Measurements from ENCODE around the gene BCL7A. TPM values are rescaled to one million over a fixed set of nuclear protein-coding genes. Genes with fewer than 3 reads are reported as not detected.
"Not testable (repeated sequence)": the region's sequence is repeated elsewhere in the genome, so short reads cannot be mapped to it uniquely, and the experiment has no call there.

BCL7A gene
- total RNA-seq, 1 experiment from 2014 or later, result 14.4 TPM

GRCh38 chr12:122029620-122030423 is 8.1 kb downstream of the BCL7A start:
- no peaks in the 10 kb centered on the region for H3K36me3 ChIP-seq
- no peak for DNase-seq
- H3K9me3 ChIP-seq (replicated peaks), result no peaks in the 10 kb centered on the region
- H3K27ac ChIP-seq, result no peak overlapping the region
- H3K27me3 ChIP-seq, result no peaks in the 10 kb centered on the region
- no peak overlapping the region for H3K4me3 ChIP-seq
- peaks cover 10% of the 10 kb centered on the region; the same call in 1 of the 2 replicates for H3K4me1 ChIP-seq

GRCh38 chr12:122030424-122031035 is 8.8 kb downstream of the BCL7A start:
- Histone ChIP-seq H3K4me3 (no peak overlapping the region), H3K27me3 (no peaks in the 10 kb centered on the region)
- no peak for DNase-seq

DNA sequence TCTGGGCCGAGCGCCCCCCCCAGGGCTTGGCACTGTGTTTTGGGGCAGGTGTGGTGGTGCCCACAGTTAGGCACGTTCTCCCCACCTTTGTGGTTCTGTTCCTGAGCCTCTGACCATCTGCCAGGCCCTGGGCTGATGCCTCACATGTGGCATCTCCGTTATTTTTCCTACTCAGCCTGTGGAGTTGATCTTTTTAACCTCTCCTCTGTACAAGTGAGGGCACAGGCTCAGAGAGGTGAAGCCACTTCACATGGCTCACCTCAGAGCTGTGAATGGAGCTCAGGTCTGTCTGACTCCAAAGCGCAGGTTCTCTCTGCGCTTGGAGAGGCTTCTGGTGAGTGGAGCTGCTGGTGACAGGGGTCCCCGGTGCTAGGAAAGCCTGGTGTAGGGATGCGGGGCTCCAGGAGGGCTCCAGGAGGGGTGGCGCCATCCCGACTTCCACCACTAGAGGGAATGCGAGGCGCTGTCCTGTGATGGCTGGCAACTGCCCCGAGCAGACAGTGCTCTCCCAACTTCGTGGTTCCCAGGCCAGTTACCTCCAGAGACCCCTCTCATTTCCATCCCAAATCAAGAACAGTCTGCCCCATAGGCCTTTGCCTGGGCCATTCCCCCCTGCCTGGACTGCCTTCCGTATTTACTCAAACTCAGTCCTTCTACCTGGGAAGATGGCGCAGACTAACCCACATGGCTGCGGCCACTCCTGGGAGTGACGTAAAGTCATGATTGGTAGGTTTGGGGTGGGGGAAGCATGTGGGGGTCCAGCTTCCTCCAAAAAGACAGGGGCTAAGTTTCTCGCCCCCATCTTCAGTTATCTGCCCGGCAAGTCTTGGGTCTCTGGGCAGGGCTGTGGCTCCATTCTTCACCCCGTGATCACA is 9.9 kb downstream of the BCL7A start:
- H3K9me3 ChIP-seq (replicated peaks), result no peaks in the 10 kb centered on the region
- no peaks in the 10 kb centered on the region for H3K36me3 ChIP-seq
- H3K27ac ChIP-seq, result no peak overlapping the region
- H3K4me1 ChIP-seq, result peaks cover 10% of the 10 kb centered on the region; the same call in 1 of the 2 replicates
- peak; percentile 32 to 57 for DNase-seq
- H3K4me3 ChIP-seq, result no peak overlapping the region
- H3K27me3 ChIP-seq, result no peaks in the 10 kb centered on the region

More at GRCh38 chr12:122030424-122031035, 8.8 kb downstream of the BCL7A start:
- Histone ChIP-seq H3K27ac (no peak overlapping the region), H3K4me1 (peaks cover 10% of the 10 kb centered on the region; the same call in 1 of the 2 replicates), H3K36me3 (no peaks in the 10 kb centered on the region), H3K9me3 (replicated peaks) (no peaks in the 10 kb centered on the region)

- Histone ChIP-seq H3K36me3 (no peaks in the 10 kb centered on the region), H3K4me1 (peaks cover 10% of the 10 kb centered on the region; the same call in 1 of the 2 replicates), H3K27me3 (no peaks in the 10 kb centered on the region), H3K27ac (no peak overlapping the region), H3K9me3 (replicated peaks) (no peaks in the 10 kb centered on the region), H3K4me3 (no peak overlapping the region)
- DNase-seq, result no peak
These were observed 10.9 kb downstream of the BCL7A start for GRCh38 chr12:122032580-122032979.

DNA sequence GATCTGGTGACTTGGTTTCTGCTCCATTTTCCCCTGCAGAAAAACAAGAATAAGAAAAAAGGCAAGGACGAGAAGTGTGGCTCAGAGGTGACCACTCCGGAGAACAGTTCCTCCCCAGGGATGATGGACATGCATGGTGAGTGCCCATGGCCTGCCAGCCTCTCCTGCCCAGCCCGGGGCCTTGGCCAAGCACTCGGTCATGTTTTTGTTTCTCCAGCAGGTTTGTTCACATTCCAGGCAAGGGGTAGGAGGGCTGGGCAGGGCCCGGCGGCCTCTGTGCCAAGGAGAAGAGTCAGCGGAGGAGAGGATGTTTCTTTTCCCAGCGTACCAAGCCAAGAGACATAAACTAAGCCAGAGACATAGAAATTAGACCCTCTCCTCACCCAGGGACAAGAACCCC is 13.6 kb downstream of the BCL7A start:
- no peaks in the 10 kb centered on the region for H3K4me1 ChIP-seq
- no peaks in the 10 kb centered on the region for H3K27me3 ChIP-seq
- H3K9me3 ChIP-seq (replicated peaks), result no peaks in the 10 kb centered on the region
- H3K4me3 ChIP-seq, result no peak overlapping the region
- H3K27ac ChIP-seq, result no peak overlapping the region
- DNase-seq, result no peak
- H3K36me3 ChIP-seq, result no peaks in the 10 kb centered on the region

GRCh38 chr12:122036153-122036552 is 14.5 kb downstream of the BCL7A start:
- Histone ChIP-seq H3K4me1 (no peaks in the 10 kb centered on the region), H3K4me3 (no peak overlapping the region), H3K36me3 (no peaks in the 10 kb centered on the region), H3K27ac (no peak overlapping the region), H3K9me3 (replicated peaks) (no peaks in the 10 kb centered on the region), H3K27me3 (no peaks in the 10 kb centered on the region)
- DNase-seq, result no peak

DNA sequence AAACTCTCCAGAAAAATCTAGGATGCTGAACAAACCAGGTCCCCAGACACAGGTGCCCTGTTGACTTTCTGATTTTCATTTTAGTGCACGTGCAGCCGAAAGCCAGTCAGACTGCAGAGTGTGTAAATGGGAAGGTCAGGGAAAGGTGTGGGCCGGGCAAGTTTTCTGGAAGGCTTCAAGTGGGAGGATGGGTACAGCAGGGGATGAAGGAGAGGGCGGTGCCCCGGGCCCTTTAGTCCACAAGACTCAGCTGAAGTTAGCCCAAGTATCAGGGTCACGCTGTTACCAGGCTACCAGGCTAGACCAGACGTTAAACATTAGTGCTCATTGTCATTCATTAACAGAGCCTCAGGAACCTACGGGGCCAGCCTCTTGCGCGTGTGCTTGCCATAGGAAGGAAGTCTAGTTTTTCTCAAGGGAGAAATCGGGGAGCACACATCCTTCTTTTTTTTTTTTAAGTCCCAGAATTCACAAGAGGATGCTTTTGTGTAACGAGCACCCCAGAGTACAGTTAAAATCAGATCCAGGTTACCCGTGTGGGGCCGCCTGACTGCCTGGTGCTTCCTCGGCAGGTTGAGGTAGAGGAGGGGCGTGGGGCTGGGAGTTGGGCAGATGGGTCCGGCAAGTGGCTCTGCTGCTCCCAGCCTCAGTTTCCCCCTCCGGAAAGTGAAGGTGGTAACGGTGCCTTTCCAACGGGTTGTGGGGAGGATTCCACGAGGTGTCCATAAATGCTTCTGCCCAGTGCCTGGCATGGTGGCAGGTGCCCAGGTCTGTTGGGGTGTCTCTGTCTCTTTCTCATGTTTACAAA is 19.1 kb downstream of the BCL7A start:
- H3K9me3 ChIP-seq (replicated peaks), result no peaks in the 10 kb centered on the region
- H3K36me3 ChIP-seq, result peaks cover 12% of the 10 kb centered on the region
- no peak overlapping the region for H3K27ac ChIP-seq
- H3K4me1 ChIP-seq, result no peaks in the 10 kb centered on the region
- no peak for DNase-seq
- H3K4me3 ChIP-seq, result no peak overlapping the region
- H3K27me3 ChIP-seq, result no peaks in the 10 kb centered on the region

DNA sequence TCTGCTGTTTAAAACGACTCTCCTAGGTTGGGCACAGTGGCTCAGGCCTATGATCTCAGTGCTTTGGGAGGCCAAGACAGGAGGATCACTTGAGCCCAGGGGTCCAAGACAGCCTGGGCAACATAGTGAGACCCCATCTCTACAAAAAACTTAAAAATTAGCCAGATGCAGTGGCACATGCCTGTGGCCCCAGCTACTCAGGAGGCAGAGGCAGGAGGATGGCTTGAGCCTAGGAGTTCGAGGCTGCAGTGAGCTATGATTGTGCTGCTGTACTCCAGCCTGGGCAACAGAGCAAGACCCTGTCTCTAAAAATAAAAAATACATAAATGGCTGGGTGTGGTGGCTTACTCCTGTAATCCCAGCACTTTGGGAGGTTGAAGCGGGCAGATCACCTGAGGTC is 19.8 kb downstream of the BCL7A start:
- not testable (repeated sequence) for H3K27me3 ChIP-seq; DNase-seq; H3K9me3 ChIP-seq (replicated peaks); H3K4me3 ChIP-seq; H3K27ac ChIP-seq; H3K4me1 ChIP-seq
- H3K36me3 ChIP-seq, result peaks cover 12% of the 10 kb centered on the region

GRCh38 chr12:122042910-122043309 is 21.2 kb downstream of the BCL7A start:
- no peak for DNase-seq
- Histone ChIP-seq H3K9me3 (replicated peaks) (no peaks in the 10 kb centered on the region), H3K4me1 (no peaks in the 10 kb centered on the region), H3K36me3 (peaks cover 12% of the 10 kb centered on the region), H3K27ac (no peak overlapping the region), H3K27me3 (no peaks in the 10 kb centered on the region), H3K4me3 (no peak overlapping the region)

- H3K27me3 ChIP-seq, result no peaks in the 10 kb centered on the region
- H3K9me3 ChIP-seq (replicated peaks), result no peaks in the 10 kb centered on the region
- no peak overlapping the region for H3K27ac ChIP-seq
- no peak for DNase-seq
- H3K36me3 ChIP-seq, result peaks cover 12% of the 10 kb centered on the region
- H3K4me3 ChIP-seq, result no peak overlapping the region
- H3K4me1 ChIP-seq, result no peaks in the 10 kb centered on the region
These were observed 21.8 kb downstream of the BCL7A start for GRCh38 chr12:122043476-122043875.

DNA sequence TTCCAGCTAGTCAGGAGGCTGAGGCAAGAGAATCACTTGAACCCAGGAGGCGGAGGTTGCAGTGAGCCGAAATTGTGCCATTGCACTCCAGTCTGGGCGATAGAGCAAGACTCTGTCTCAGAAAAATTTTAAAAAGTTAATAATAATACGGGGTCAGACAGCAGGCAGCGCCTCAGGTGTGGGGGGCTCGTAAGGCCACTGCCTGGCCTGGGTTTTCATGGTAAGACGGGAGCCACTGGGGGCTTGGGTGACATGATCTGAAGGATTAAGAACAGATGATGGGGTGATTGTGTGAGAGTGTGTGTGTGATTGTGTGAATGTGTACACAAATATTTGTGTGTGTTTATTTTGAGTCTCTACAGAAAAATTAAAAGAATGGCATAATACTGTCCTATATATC is 23.6 kb downstream of the BCL7A start:
- Histone ChIP-seq H3K4me3 (no peak overlapping the region), H3K36me3 (peaks cover 12% of the 10 kb centered on the region)
- DNase-seq, result no peak

GRCh38 chr12:122046145-122046544 is 24.5 kb downstream of the BCL7A start:
- no peak overlapping the region for H3K27ac ChIP-seq
- DNase-seq, result no peak
- H3K36me3 ChIP-seq, result peaks cover 12% of the 10 kb centered on the region
- no peaks in the 10 kb centered on the region for H3K27me3 ChIP-seq
- H3K4me3 ChIP-seq, result no peak overlapping the region
- no peaks in the 10 kb centered on the region for H3K4me1 ChIP-seq
- no peaks in the 10 kb centered on the region for H3K9me3 ChIP-seq (replicated peaks)

More for the DNA sequence above, 23.6 kb downstream of the BCL7A start:
- H3K9me3 ChIP-seq (replicated peaks), result no peaks in the 10 kb centered on the region
- H3K27me3 ChIP-seq, result no peaks in the 10 kb centered on the region
- no peaks in the 10 kb centered on the region for H3K4me1 ChIP-seq
- H3K27ac ChIP-seq, result no peak overlapping the region

- Histone ChIP-seq H3K4me1 (no peaks in the 10 kb centered on the region), H3K36me3 (peaks cover 12% of the 10 kb centered on the region), H3K9me3 (replicated peaks) (no peaks in the 10 kb centered on the region), H3K27ac (no peak overlapping the region), H3K4me3 (no peak overlapping the region), H3K27me3 (no peaks in the 10 kb centered on the region)
- DNase-seq, result no peak
These were observed 26.5 kb downstream of the BCL7A start for GRCh38 chr12:122048151-122048550.

DNA sequence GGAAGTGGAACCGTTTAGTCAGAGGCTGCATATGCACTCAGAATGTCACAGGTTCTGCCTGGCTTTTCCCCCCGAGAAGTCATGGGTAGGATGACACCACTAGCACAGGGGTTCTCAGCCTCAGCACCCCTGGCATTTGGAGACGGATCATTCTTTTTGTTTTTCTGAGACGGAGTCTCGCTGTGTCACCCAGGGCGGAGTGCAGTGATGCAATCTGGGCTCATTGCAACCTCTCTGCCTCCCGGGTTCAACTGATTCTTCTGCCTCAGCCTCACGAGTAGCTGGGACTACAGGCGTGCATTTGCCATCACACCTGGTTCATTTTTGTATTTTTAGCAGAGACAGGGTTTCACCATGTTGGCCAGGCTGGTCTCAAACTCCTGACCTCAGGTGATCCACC is 28.1 kb downstream of the BCL7A start:
- H3K9me3 ChIP-seq (replicated peaks), result no peaks in the 10 kb centered on the region
- H3K4me1 ChIP-seq, result no peaks in the 10 kb centered on the region
- no peak overlapping the region for H3K27ac ChIP-seq

More for the DNA sequence above, 28.1 kb downstream of the BCL7A start:
- no peak for DNase-seq
- Histone ChIP-seq H3K4me3 (no peak overlapping the region), H3K36me3 (peaks cover 8% of the 10 kb centered on the region), H3K27me3 (no peaks in the 10 kb centered on the region)

Data from SJCRH30 (cell line).